ENCODE measurements around the gene TAMM41. TPM values are rescaled to one million over a fixed set of nuclear protein-coding genes. Genes with fewer than 3 reads are reported as not detected.

The TAMM41 gene
- total RNA-seq, 1 donor from 2014 or later = 13.9 TPM

GRCh38 chr3:11770477-11771391 is 76.0 kb downstream of the TAMM41 start:
- no peak overlapping the region for H3K27ac ChIP-seq (ENCODE audit: low read depth, low read length)

GRCh38 chr3:11769704-11770476 is 76.8 kb downstream of the TAMM41 start:
- H3K9ac ChIP-seq (ENCODE audit: low read length) = no peak overlapping the region
- no peaks in the 10 kb centered on the region for H3K36me3 Mint-ChIP-seq (ENCODE audit: low read depth, unreplicated experiment)
- no peaks in the 10 kb centered on the region for H3K79me2 ChIP-seq (ENCODE audit: insufficient read depth, low read length)
- no peak overlapping the region for H3K4me3 ChIP-seq (ENCODE audit: insufficient read depth, low read depth, low read length)
- H3K4me1 Mint-ChIP-seq (ENCODE audit: low read depth, unreplicated experiment) = peaks cover 19% of the 10 kb centered on the region
- peak overlapping the region; percentile 63 for H3K4me3 Mint-ChIP-seq (ENCODE audit: unreplicated experiment)
- H3K27ac Mint-ChIP-seq (ENCODE audit: unreplicated experiment) = peak overlapping the region; percentile 64
- no peak for TF ChIP-seq EZH2 (IDR thresholded peaks at IDR 0.05; ENCODE audit: insufficient read depth, low read length)
- TF ChIP-seq, protein P1, sequence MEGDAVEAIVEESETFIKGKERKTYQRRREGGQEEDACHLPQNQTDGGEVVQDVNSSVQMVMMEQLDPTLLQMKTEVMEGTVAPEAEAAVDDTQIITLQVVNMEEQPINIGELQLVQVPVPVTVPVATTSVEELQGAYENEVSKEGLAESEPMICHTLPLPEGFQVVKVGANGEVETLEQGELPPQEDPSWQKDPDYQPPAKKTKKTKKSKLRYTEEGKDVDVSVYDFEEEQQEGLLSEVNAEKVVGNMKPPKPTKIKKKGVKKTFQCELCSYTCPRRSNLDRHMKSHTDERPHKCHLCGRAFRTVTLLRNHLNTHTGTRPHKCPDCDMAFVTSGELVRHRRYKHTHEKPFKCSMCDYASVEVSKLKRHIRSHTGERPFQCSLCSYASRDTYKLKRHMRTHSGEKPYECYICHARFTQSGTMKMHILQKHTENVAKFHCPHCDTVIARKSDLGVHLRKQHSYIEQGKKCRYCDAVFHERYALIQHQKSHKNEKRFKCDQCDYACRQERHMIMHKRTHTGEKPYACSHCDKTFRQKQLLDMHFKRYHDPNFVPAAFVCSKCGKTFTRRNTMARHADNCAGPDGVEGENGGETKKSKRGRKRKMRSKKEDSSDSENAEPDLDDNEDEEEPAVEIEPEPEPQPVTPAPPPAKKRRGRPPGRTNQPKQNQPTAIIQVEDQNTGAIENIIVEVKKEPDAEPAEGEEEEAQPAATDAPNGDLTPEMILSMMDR (IDR thresholded peaks at IDR 0.05; ENCODE audit: insufficient read depth, low read depth, low read length) = no peak
- no peaks in the 10 kb centered on the region for H4K20me1 ChIP-seq (ENCODE audit: insufficient read depth, low read length)
- H3K4me2 ChIP-seq (ENCODE audit: low read length) = peak overlapping the region; percentile 72
- H3K36me3 ChIP-seq (ENCODE audit: insufficient read depth, low read length) = no peaks in the 10 kb centered on the region
- no peaks in the 10 kb centered on the region for H3K9me3 ChIP-seq (ENCODE audit: insufficient read depth, low read depth, low read length)
- no peak overlapping the region for H2AFZ ChIP-seq (ENCODE audit: low read depth, low read length)
- peaks cover 25% of the 10 kb centered on the region for H3K27me3 ChIP-seq (ENCODE audit: insufficient read depth, low read length)
- H3K27ac ChIP-seq (ENCODE audit: low read depth, low read length) = no peak overlapping the region
- no peaks in the 10 kb centered on the region for H3K9me3 Mint-ChIP-seq (ENCODE audit: unreplicated experiment)
- peaks cover 2% of the 10 kb centered on the region for H3K27me3 Mint-ChIP-seq (ENCODE audit: low read depth, unreplicated experiment)
- FAIRE-seq = no peak
- peaks cover 20% of the 10 kb centered on the region for H3K4me1 ChIP-seq (ENCODE audit: insufficient read depth, low read length)
- no peak for DNase-seq (ENCODE audit: low read depth)

More at GRCh38 chr3:11770477-11771391, 76.0 kb downstream of the TAMM41 start:
- H3K4me1 Mint-ChIP-seq (ENCODE audit: low read depth, unreplicated experiment) = peaks cover 14% of the 10 kb centered on the region
- Histone ChIP-seq H2AFZ (ENCODE audit: low read depth, low read length) (peak overlapping the region; percentile 21), H3K9me3 (ENCODE audit: insufficient read depth, low read depth, low read length) (no peaks in the 10 kb centered on the region), H3K4me3 (ENCODE audit: insufficient read depth, low read depth, low read length) (no peak overlapping the region), H4K20me1 (ENCODE audit: insufficient read depth, low read length) (no peaks in the 10 kb centered on the region), H3K36me3 (ENCODE audit: insufficient read depth, low read length) (no peaks in the 10 kb centered on the region), H3K4me2 (ENCODE audit: low read length) (peak overlapping the region; percentile 72), H3K9ac (ENCODE audit: low read length) (no peak overlapping the region), H3K4me1 (ENCODE audit: insufficient read depth, low read length) (peaks cover 14% of the 10 kb centered on the region), H3K27me3 (ENCODE audit: insufficient read depth, low read length) (peaks cover 25% of the 10 kb centered on the region), H3K79me2 (ENCODE audit: insufficient read depth, low read length) (no peaks in the 10 kb centered on the region)
- no peak for TF ChIP-seq EZH2 (IDR thresholded peaks at IDR 0.05; ENCODE audit: insufficient read depth, low read length)
- TF ChIP-seq, protein P1 (IDR thresholded peaks at IDR 0.05; ENCODE audit: insufficient read depth, low read depth, low read length) = no peak
- H3K4me3 Mint-ChIP-seq (ENCODE audit: unreplicated experiment) = peak overlapping the region; percentile 63
- H3K27ac Mint-ChIP-seq (ENCODE audit: unreplicated experiment) = peak overlapping the region; percentile 64
- H3K9me3 Mint-ChIP-seq (ENCODE audit: unreplicated experiment) = no peaks in the 10 kb centered on the region
- DNase-seq (ENCODE audit: low read depth) = peak; percentile 87
- H3K27me3 Mint-ChIP-seq (ENCODE audit: low read depth, unreplicated experiment) = peaks cover 2% of the 10 kb centered on the region
- H3K36me3 Mint-ChIP-seq (ENCODE audit: low read depth, unreplicated experiment) = no peaks in the 10 kb centered on the region
- FAIRE-seq = peak; percentile 26
